Activated B cell treated with CpG ODN at 0.5 μM for 24 hours (primary cell): Measurements from ENCODE around the gene ABHD4. TPM values are rescaled to one million over a fixed set of nuclear protein-coding genes. Genes with fewer than 3 reads are reported as not detected.

Source experiments
- ATAC-seq: fragments of 200-7000 bp; cut with Tn5 transposase; one replicate; pipeline ENCODE4 v1.10.0; 2021; ENCODE audit warnings: low read depth, mild to moderate bottlenecking, moderate library complexity
- CTCF ChIA-PET: fragments of 350-600 bp; sonication (Branson Sonifier 250); formaldehyde crosslinking; loops from one replicate; lab custom pipeline; 2021; ENCODE audit warnings: antibody characterized with exemption; lab: Charles Lee
- POLR2A ChIA-PET: fragments of 350-600 bp; sonication (Branson Sonifier 250); formaldehyde crosslinking; loops from one replicate; lab custom pipeline; 2021; ENCODE audit warnings: antibody characterized with exemption; lab: Charles Lee
- DNase-seq: peaks from one replicate; pipeline ENCODE4 v3.0.0; 2022
- H3K27ac Mint-ChIP-seq: one replicate; pipeline ENCODE4 v1.8.0; 2020; ENCODE audit warnings: mixed read lengths
- H3K27me3 Mint-ChIP-seq: one replicate; pipeline ENCODE4 v1.8.0; 2021; ENCODE audit warnings: mixed read lengths
- H3K36me3 Mint-ChIP-seq: one replicate; pipeline ENCODE4 v1.8.0; 2021; ENCODE audit warnings: low read depth, mixed read lengths
- H3K4me1 Mint-ChIP-seq: one replicate; pipeline ENCODE4 v1.8.0; 2021; ENCODE audit warnings: mixed read lengths
- H3K4me3 Mint-ChIP-seq: one replicate; pipeline ENCODE4 v1.8.0; 2020; ENCODE audit warnings: mild to moderate bottlenecking, mixed read lengths
- H3K9me3 Mint-ChIP-seq: one replicate; pipeline ENCODE4 v1.8.0; 2020; ENCODE audit warnings: mixed read lengths
- intact Hi-C: fragments of 100-400 bp; cut with micrococcal nuclease; formaldehyde crosslinking; loops from one replicate; pipeline ENCODE4 v1.15.1; 2024
- total RNA-seq: library from RNA; stranded (reverse); gene quantifications from 2 replicates; pipeline ENCODE4 v1.2.3, GENCODE V29; 2022
- TF ChIP-seq, protein P1 (sequence below): fragments of 200-600 bp; IDR thresholded peaks from one replicate; pipeline ENCODE4 v1.8.0; 2022; ENCODE audit warnings: antibody characterized with exemption, mild to moderate bottlenecking

ABHD4 gene
- total RNA-seq, 1 donor from 2014 or later, result 12.1 TPM

DNA sequence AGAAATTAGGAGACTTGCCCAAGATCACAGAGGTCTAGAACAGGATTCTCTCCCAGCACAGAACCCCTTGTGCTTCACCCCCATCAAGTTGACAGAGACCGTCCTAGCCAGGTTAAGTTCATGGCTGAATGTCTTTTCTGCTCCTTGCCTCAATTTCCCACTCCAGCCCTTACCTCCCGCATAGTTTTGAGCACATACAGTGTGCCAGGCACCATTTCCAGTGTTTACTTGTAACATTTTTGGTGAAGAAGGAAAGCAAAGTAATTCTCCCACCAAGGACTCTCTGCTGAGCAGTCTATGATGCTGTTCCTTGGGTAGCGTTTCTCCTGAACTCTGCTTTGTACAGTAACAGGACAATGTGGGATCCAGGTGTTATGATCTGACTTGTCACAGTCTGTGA is 1.2 kb downstream of the ABHD4 start:
- TF ChIP-seq, protein P1, sequence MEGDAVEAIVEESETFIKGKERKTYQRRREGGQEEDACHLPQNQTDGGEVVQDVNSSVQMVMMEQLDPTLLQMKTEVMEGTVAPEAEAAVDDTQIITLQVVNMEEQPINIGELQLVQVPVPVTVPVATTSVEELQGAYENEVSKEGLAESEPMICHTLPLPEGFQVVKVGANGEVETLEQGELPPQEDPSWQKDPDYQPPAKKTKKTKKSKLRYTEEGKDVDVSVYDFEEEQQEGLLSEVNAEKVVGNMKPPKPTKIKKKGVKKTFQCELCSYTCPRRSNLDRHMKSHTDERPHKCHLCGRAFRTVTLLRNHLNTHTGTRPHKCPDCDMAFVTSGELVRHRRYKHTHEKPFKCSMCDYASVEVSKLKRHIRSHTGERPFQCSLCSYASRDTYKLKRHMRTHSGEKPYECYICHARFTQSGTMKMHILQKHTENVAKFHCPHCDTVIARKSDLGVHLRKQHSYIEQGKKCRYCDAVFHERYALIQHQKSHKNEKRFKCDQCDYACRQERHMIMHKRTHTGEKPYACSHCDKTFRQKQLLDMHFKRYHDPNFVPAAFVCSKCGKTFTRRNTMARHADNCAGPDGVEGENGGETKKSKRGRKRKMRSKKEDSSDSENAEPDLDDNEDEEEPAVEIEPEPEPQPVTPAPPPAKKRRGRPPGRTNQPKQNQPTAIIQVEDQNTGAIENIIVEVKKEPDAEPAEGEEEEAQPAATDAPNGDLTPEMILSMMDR, result no peak
- H3K9me3 Mint-ChIP-seq, result no peaks in the 10 kb centered on the region
- peak overlapping the region; percentile 88 for H3K27ac Mint-ChIP-seq
- intact Hi-C loops, result no loop called here
- H3K27me3 Mint-ChIP-seq, result no peaks in the 10 kb centered on the region
- POLR2A ChIA-PET, result interaction anchor here (0.6 to 2.1 kb wide), 6 partner anchors 10 to 495 kb away, joined by 3 to 40 read pairs (median 4); partner anchors contain the start of genes ACIN1, DAD1, OXA1L and RBM23
- DNase-seq, result no peak
- CTCF ChIA-PET, result interaction anchor here (1.1 to 2.1 kb wide), 5 partner anchors 10 to 469 kb away, joined by 3 to 14 read pairs (median 7); partner anchors contain the start of gene DAD1
- peaks cover 33% of the 10 kb centered on the region for H3K36me3 Mint-ChIP-seq
- peak overlapping the region; percentile 95 for H3K4me3 Mint-ChIP-seq
- peaks cover 28% of the 10 kb centered on the region for H3K4me1 Mint-ChIP-seq
- ATAC-seq, result no peak

DNA sequence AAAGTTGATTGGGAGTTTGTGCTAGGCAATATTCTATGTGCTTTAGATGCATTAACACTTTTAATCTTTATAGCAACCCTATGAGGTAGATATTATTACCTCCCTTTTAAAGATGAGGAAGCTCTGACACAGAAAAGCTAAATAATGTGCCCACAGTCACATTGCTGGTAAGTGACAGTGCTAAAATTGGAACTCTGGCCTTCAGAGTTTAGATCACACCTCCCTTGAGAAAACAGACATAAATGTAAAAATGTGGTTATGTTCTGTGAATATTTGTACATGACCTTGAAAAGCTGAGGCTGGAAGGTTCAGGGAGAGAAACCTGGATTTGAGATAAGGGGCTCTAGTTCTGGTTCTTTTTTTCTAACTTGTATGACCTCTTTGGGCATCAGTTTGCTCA is 1.9 kb downstream of the ABHD4 start:
- POLR2A ChIA-PET, result interaction anchor here (0.7 kb wide), 1 partner anchor 10 kb away, joined by 5 read pairs; no protein-coding TSS in a partner anchor
- Mint-ChIP-seq H3K27me3 (no peaks in the 10 kb centered on the region), H3K9me3 (no peaks in the 10 kb centered on the region), H3K27ac (no peak overlapping the region), H3K4me3 (peak overlapping the region; percentile 95), H3K4me1 (peaks cover 28% of the 10 kb centered on the region), H3K36me3 (peaks cover 36% of the 10 kb centered on the region)
- TF ChIP-seq, protein P1, result no peak
- intact Hi-C loops, result no loop called here
- DNase-seq, result no peak
- ATAC-seq, result no peak
- CTCF ChIA-PET, result interaction anchor here (1.2 to 1.5 kb wide), 2 partner anchors 60 to 253 kb away, joined by 4 to 7 read pairs; no protein-coding TSS in a partner anchor

DNA sequence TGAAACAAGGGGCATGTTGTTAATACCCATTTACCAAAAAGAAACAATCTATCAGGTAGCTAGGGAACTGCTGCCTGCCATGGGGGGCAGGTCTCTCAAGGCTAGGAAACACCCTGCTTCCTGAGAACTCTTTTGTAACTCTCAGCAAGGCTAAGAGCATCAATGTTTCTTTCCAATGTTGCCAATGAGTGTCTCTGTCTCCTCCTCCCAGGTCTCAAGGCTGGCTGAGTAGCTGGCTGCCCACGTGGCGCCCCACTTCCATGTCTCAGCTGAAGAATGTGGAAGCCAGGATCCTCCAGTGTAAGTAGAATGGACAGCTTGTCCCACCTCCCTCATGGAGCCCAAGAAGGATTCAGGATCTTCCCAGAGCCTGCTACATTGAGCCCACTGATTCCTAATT is 3.4 kb downstream of the ABHD4 start:
- Mint-ChIP-seq H3K4me3 (no peak overlapping the region), H3K36me3 (peaks cover 50% of the 10 kb centered on the region), H3K9me3 (no peaks in the 10 kb centered on the region), H3K4me1 (peaks cover 28% of the 10 kb centered on the region), H3K27me3 (no peaks in the 10 kb centered on the region), H3K27ac (no peak overlapping the region)
- intact Hi-C loops, result no loop called here
- TF ChIP-seq, protein P1, result no peak
- ChIA-PET CTCF (no interaction called here), POLR2A (interaction anchor here (1.1 kb wide), 1 partner anchor 12 kb away, joined by 9 read pairs; no protein-coding TSS in a partner anchor)
- DNase-seq (no peak), ATAC-seq (no peak)

DNA sequence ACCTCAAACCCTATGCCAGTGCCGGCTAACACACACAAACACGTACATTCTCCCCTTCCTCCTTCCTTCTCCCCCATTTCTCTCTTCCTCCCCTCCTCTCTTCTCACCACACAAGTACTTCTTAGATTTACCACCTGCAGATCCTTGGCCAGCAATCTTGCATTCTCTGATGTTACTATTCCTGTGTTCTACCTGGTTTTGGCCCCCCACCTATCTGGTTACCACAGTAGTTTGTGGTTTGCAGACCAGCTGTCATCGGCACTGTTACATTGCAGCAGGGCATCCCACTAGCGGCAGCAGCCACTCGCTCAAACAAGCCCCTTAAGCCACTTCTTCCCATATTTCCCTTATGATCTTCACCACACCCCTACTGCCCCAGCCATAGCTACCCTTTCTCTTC is 3.9 kb downstream of the ABHD4 start:
- no peak for ATAC-seq
- ChIA-PET POLR2A (interaction anchor here (1.1 kb wide), 1 partner anchor 12 kb away, joined by 9 read pairs; no protein-coding TSS in a partner anchor), CTCF (no interaction called here)
- H3K4me1 Mint-ChIP-seq, result peaks cover 28% of the 10 kb centered on the region
- no peak overlapping the region for H3K27ac Mint-ChIP-seq
- peaks cover 54% of the 10 kb centered on the region for H3K36me3 Mint-ChIP-seq
- H3K4me3 Mint-ChIP-seq, result no peak overlapping the region
- no peaks in the 10 kb centered on the region for H3K27me3 Mint-ChIP-seq
- no peak for DNase-seq
- no peaks in the 10 kb centered on the region for H3K9me3 Mint-ChIP-seq
- TF ChIP-seq, protein P1, result no peak
- intact Hi-C loops, result no loop called here

DNA sequence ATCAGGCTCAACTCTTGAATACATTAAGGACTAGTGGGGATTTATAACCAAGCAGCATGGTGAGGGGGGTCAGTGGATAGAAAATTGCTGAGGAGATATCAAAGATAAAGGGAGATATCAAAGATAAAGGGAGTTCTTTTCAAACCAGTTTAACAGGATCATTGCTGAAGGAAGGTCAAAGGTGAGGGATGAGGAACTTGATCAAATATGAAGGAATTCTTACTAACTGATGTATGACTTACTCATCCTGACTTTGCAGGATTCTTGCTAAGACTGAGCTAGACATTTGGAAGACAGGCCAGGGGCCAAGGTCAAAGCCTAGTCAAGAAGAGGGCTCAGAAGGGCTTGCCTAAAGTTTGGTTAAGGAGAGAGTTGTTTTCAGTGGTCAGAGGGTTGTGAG is 4.8 kb downstream of the ABHD4 start:
- Mint-ChIP-seq H3K27me3 (no peaks in the 10 kb centered on the region), H3K36me3 (peaks cover 62% of the 10 kb centered on the region), H3K4me1 (peaks cover 23% of the 10 kb centered on the region), H3K9me3 (no peaks in the 10 kb centered on the region), H3K4me3 (no peak overlapping the region), H3K27ac (no peak overlapping the region)
- TF ChIP-seq, protein P1, result no peak
- no peak for ATAC-seq
- POLR2A ChIA-PET, result no interaction called here
- DNase-seq, result no peak
- CTCF ChIA-PET, result no interaction called here
- intact Hi-C loops, result no loop called here
